Ramos (cell line): Measurements from ENCODE around the gene SPAG7.

Source experiments
- in situ Hi-C: fragments of 300-500 bp; cut with MboI; formaldehyde crosslinking; loops from one replicate; pipeline ENCODE4 v1.14.3; 2022; ENCODE audit warnings: low sequenced_read_pairs; ENCODE audit not compliant: unreplicated experiment

SPAG7 gene

GRCh38 chr17:4951486-4951885 lies 16.1 kb downstream of the SPAG7 start:
- in situ Hi-C loops, result no loop called here

GRCh38 chr17:4950746-4951204 lies 16.8 kb downstream of the SPAG7 start, which contains the start of gene ENO3:
Gene ENO3 (plus strand): TSS chr17:4951119. CDS start chr17:4951830, 711 bp downstream.
- in situ Hi-C loops, result no loop called here

- in situ Hi-C loops, result no loop called here
Measured at GRCh38 chr17:4950075-4950745, 17.4 kb downstream of the SPAG7 start.

GRCh38 chr17:4949321-4950074 lies 18.1 kb downstream of the SPAG7 start:
- in situ Hi-C loops, result no loop called here

GRCh38 chr17:4948931-4949320 lies 18.7 kb downstream of the SPAG7 start:
- in situ Hi-C loops, result no loop called here

GRCh38 chr17:4948166-4948930 lies 19.3 kb downstream of the SPAG7 start, which contains the start of gene PFN1:
Gene PFN1 (minus strand): TSS chr17:4948530. CDS start chr17:4948394, 136 bp downstream.
- in situ Hi-C loops, result no loop called here

- in situ Hi-C loops, result no loop called here
Measured at GRCh38 chr17:4947411-4948165, 20.0 kb downstream of the SPAG7 start.

- in situ Hi-C loops, result no loop called here
Measured at GRCh38 chr17:4947010-4947410, 20.6 kb downstream of the SPAG7 start.

GRCh38 chr17:4946312-4946976 lies 21.2 kb downstream of the SPAG7 start:
- in situ Hi-C loops, result no loop called here

GRCh38 chr17:4945944-4946280 lies 21.7 kb downstream of the SPAG7 start:
- in situ Hi-C loops, result no loop called here

GRCh38 chr17:4945176-4945943 lies 22.3 kb downstream of the SPAG7 start:
- in situ Hi-C loops, result no loop called here

GRCh38 chr17:4944554-4945175 lies 23.0 kb downstream of the SPAG7 start:
- in situ Hi-C loops, result no loop called here

GRCh38 chr17:4944163-4944553 lies 23.5 kb downstream of the SPAG7 start:
- in situ Hi-C loops, result no loop called here

- in situ Hi-C loops, result no loop called here
Measured at GRCh38 chr17:4942760-4943508, 24.7 kb downstream of the SPAG7 start.

- in situ Hi-C loops, result no loop called here
Measured at GRCh38 chr17:4941319-4941610, 26.4 kb downstream of the SPAG7 start.

- in situ Hi-C loops, result no loop called here
Measured at GRCh38 chr17:4940555-4941318, 26.9 kb downstream of the SPAG7 start.

- in situ Hi-C loops, result no loop called here
Measured at GRCh38 chr17:4939796-4940554, 27.6 kb downstream of the SPAG7 start, which contains the start of the genes RNF167 and SLC25A11. Gene RNF167 (plus strand): TSS chr17:4940268. CDS start chr17:4940910, 642 bp downstream. Gene SLC25A11 (minus strand): TSS chr17:4940046. CDS start chr17:4939910, 136 bp downstream.
